HEK293 (cell line): ENCODE data around the gene PTPRN2.

Source experiments
- CTCF ChIA-PET: fragments of 350-600 bp; formaldehyde crosslinking; extraction: SDS; loops from one replicate; lab custom pipeline; 2021; ENCODE audit warnings: antibody characterized with exemption; lab: Yijun Ruan, JAX
- POLR2A ChIA-PET: fragments of 300-600 bp; formaldehyde crosslinking; extraction: SDS; loops from one replicate; lab custom pipeline; 2020; ENCODE audit warnings: antibody characterized with exemption, inconsistent platforms; lab: Yijun Ruan, JAX
- H3K27ac ChIP-seq: fragments of 200-500 bp; sonication (Bioruptor generic); 2 replicates; pipeline ENCODE4 v1.5.1; 2014; ENCODE audit warnings: low read depth, low read length, control low read depth, inconsistent platforms; ENCODE audit errors: extremely low read depth
- H3K36me3 ChIP-seq, 2 experiments: fragments of 200-500 bp in 1 of 2; sonication (Bioruptor generic) in 1 of 2; 1 replicate in 1 of 2; 2 replicates in 1 of 2; pipeline ENCODE4 v1.5.1; 2014 to 2017; ENCODE audit warnings: inconsistent platforms in 2 of 2, low read length in 2 of 2; ENCODE audit not compliant: control insufficient read depth in 2 of 2, insufficient read depth in 1 of 2
- H3K4me1 ChIP-seq: fragments of 200-500 bp; sonication (Bioruptor generic); 2 replicates; pipeline ENCODE4 v1.5.1; 2014; ENCODE audit warnings: mild to moderate bottlenecking, low read length, inconsistent platforms; ENCODE audit not compliant: control insufficient read depth, insufficient read depth
- H3K4me3 ChIP-seq: 2 replicates; pipeline ENCODE4 v1.5.1; 2011; ENCODE audit warnings: low read depth, mild to moderate bottlenecking, control low read depth, low read length, moderate library complexity
- H3K9me3 ChIP-seq: fragments of 200-500 bp; sonication (Bioruptor generic); 2 replicates; pipeline ENCODE4 v1.5.1; 2014; ENCODE audit warnings: low read depth, low read length, inconsistent platforms; ENCODE audit not compliant: control insufficient read depth, insufficient read depth
- BCL11A ChIP-seq: fragments of 450-650 bp; formaldehyde crosslinking; IDR thresholded peaks from 2 replicates; pipeline ENCODE4 v1.5.1; 2016; ENCODE audit warnings: low read depth, missing biosample characterization, missing genetic modification characterization
- HOXC10 ChIP-seq: sonication (generic); formaldehyde crosslinking; IDR thresholded peaks from 2 replicates; pipeline ENCODE4 v1.8.1; 2023; ENCODE audit warnings: mild to moderate bottlenecking, missing genetic modification reagents
- IKZF3 ChIP-seq: fragments of 450-650 bp; IDR thresholded peaks from 2 replicates; pipeline ENCODE4 v1.5.0; 2018; ENCODE audit warnings: missing biosample characterization, mild to moderate bottlenecking, missing genetic modification characterization, moderate library complexity
- KLF7 ChIP-seq: fragments of 450-650 bp; formaldehyde crosslinking; IDR thresholded peaks from 2 replicates; pipeline ENCODE4 v1.5.1; 2016; ENCODE audit warnings: missing biosample characterization, missing genetic modification characterization, borderline replicate concordance
- SETDB1 ChIP-seq: IDR thresholded peaks from one replicate; pipeline ENCODE4 v1.6.1; 2017; ENCODE audit warnings: mild to moderate bottlenecking, low read length, moderate library complexity, mixed read lengths; ENCODE audit not compliant: insufficient read length
- ZNF133 ChIP-seq: fragments of 450-650 bp; formaldehyde crosslinking; IDR thresholded peaks from 2 replicates; pipeline ENCODE4 v1.5.1; 2016; ENCODE audit warnings: missing biosample characterization, missing genetic modification characterization
- ZNF16 ChIP-seq: fragments of 450-650 bp; formaldehyde crosslinking; IDR thresholded peaks from 2 replicates; pipeline ENCODE4 v1.5.1; 2016; ENCODE audit warnings: low read depth, missing biosample characterization, missing genetic modification characterization
- ZNF19 ChIP-seq: fragments of 450-650 bp; formaldehyde crosslinking; IDR thresholded peaks from 2 replicates; pipeline ENCODE4; 2016; ENCODE audit warnings: missing biosample characterization, missing genetic modification characterization, low read depth
- ZNF416 ChIP-seq: fragments of 450-650 bp; formaldehyde crosslinking; IDR thresholded peaks from 2 replicates; pipeline ENCODE4 v1.5.1; 2016; ENCODE audit warnings: missing biosample characterization, missing genetic modification characterization
- ZNF433 ChIP-seq: fragments of 450-650 bp; formaldehyde crosslinking; IDR thresholded peaks from 2 replicates; pipeline ENCODE4 v1.5.1; 2016; ENCODE audit warnings: missing biosample characterization, missing genetic modification characterization, low read depth
- ZNF473 ChIP-seq: fragments of 450-650 bp; formaldehyde crosslinking; IDR thresholded peaks from 2 replicates; pipeline ENCODE4 v1.5.1; 2017; ENCODE audit warnings: missing biosample characterization, missing genetic modification characterization
- ZNF629 ChIP-seq: fragments of 450-650 bp; formaldehyde crosslinking; IDR thresholded peaks from 2 replicates; pipeline ENCODE4 v1.5.1; 2017; ENCODE audit warnings: missing biosample characterization, missing genetic modification characterization
- ZNF670 ChIP-seq: fragments of 450-650 bp; formaldehyde crosslinking; IDR thresholded peaks from 2 replicates; pipeline ENCODE4 v1.5.1; 2016; ENCODE audit warnings: missing biosample characterization, missing genetic modification characterization, low read depth
- ZNF747 ChIP-seq: fragments of 450-650 bp; formaldehyde crosslinking; IDR thresholded peaks from 2 replicates; pipeline ENCODE4 v1.5.1; 2016; ENCODE audit warnings: missing biosample characterization, missing genetic modification characterization
- ZNF837 ChIP-seq: fragments of 450-650 bp; formaldehyde crosslinking; IDR thresholded peaks from 2 replicates; pipeline ENCODE4 v1.5.1; 2016; ENCODE audit warnings: missing biosample characterization, missing genetic modification characterization
- TF ChIP-seq, protein P1 (sequence below): fragments of 450-650 bp; formaldehyde crosslinking; IDR thresholded peaks from 2 replicates; pipeline ENCODE4 v1.5.1; 2016; ENCODE audit warnings: missing biosample characterization, missing genetic modification characterization
- TF ChIP-seq, protein P2 (sequence below): fragments of 450-650 bp; formaldehyde crosslinking; IDR thresholded peaks from 2 replicates; pipeline ENCODE4 v1.5.1; 2016; ENCODE audit warnings: missing biosample characterization, missing genetic modification characterization

The PTPRN2 gene

DNA sequence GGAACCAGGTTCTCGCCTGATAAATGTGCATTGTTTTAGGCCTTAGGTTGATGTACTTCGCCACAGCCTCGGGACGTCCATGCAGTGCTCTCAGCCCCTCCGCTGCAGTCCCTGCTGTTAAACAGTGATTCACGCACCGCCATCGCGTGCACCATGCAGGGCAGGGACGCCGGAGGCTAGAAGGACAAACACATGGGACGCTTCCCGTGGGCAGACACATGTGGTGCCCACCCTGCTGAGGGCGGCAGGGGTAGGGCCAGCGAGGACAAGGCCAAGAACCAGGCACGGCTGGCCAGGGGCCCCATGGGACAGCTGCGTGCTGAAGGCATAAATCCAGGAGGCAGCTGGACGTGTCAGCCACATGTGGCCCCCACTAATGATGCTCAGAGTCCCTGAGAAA lies 394.7 kb downstream of the PTPRN2 start (continued):
- no peak for TF ChIP-seq ZNF19 (tag by site-specific recombination)
- TF ChIP-seq ZNF629: no peak
- TF ChIP-seq, protein P1, sequence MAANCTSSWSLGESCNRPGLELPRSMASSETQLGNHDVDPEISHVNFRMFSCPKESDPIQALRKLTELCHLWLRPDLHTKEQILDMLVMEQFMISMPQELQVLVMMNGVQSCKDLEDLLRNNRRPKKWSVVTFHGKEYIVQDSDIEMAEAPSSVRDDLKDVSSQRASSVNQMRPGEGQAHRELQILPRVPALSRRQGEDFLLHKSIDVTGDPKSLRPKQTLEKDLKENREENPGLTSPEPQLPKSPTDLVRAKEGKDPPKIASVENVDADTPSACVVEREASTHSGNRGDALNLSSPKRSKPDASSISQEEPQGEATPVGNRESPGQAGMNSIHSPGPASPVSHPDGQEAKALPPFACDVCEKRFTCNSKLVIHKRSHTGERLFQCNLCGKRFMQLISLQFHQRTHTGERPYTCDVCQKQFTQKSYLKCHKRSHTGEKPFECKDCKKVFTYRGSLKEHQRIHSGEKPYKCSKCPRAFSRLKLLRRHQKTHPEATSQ: no peak
- TF ChIP-seq ZNF473 (tag by site-specific recombination): no peak
- no peak for TF ChIP-seq ZNF133 (tag by site-specific recombination)
- TF ChIP-seq, all 188 proteins: peak for 0

- TF ChIP-seq, protein P1: no peak
- TF ChIP-seq ZNF747 (tag by site-specific recombination): no peak
- TF ChIP-seq BCL11A: no peak
- no peak for TF ChIP-seq IKZF3 (tag by site-specific recombination)
- no peak for TF ChIP-seq HOXC10
- TF ChIP-seq ZNF433 (tag by site-specific recombination): no peak
- Histone ChIP-seq H3K4me1 (no peaks in the 10 kb centered on the region), H3K9me3 (no peaks in the 10 kb centered on the region), H3K36me3 (no peaks in the 10 kb centered on the region), H3K27ac (no peak overlapping the region), H3K4me3 (no peak overlapping the region)
- ChIA-PET POLR2A (no interaction called here), CTCF (no interaction called here)
Measured at GRCh38 chr7:158192184-158192835, 395.3 kb downstream of the PTPRN2 start.

DNA sequence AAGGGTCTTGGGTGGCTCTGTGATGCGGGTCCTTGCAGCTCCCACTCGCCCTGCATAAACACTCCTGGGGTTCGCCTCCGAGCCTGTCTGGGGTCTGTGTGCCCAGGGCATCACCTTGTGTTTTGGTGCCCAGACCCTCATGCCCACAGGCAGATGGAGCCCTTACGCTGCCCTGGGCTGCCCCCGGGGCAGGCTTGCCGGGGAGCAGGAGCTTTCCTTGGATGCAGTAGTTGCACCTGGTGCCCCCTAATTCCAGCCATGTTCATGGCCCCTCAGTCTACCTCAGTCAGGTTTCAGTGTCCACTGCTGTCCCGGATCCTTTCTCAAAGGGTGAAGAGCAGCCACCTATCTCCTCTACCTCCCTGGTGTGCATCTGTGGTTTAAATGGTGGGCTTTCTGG lies 396.0 kb downstream of the PTPRN2 start:
- POLR2A ChIA-PET: no interaction called here
- H3K9me3 ChIP-seq: no peaks in the 10 kb centered on the region

DNA sequence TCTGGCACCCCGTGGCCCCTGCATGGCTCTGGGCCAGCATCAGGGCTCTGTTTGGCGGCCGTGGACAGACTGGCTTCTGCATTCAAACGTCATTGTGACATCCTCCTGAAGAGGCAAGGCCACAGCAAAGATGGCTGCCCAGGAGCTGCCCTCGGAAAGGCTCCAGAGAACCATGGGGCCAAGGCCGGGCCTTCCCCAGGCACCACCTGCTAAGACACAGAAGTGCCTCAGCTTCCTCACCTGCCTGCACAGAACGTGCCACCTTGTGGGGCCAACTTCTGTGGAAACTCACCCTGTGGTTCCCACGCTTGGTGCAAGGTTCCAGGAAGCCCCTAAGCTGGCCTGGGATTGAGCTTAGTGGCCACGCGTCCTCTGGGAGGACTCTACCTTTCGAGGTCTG lies 396.9 kb downstream of the PTPRN2 start:
- Histone ChIP-seq H3K36me3 (no peaks in the 10 kb centered on the region), H3K4me3 (no peak overlapping the region), H3K27ac (no peak overlapping the region), H3K9me3 (no peaks in the 10 kb centered on the region), H3K4me1 (no peaks in the 10 kb centered on the region)
- ChIA-PET POLR2A (no interaction called here), CTCF (no interaction called here)
- TF ChIP-seq, protein P2, sequence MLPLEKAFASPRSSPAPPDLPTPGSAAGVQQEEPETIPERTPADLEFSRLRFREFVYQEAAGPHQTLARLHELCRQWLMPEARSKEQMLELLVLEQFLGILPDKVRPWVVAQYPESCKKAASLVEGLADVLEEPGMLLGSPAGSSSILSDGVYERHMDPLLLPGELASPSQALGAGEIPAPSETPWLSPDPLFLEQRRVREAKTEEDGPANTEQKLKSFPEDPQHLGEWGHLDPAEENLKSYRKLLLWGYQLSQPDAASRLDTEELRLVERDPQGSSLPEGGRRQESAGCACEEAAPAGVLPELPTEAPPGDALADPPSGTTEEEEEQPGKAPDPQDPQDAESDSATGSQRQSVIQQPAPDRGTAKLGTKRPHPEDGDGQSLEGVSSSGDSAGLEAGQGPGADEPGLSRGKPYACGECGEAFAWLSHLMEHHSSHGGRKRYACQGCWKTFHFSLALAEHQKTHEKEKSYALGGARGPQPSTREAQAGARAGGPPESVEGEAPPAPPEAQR (tag by site-specific recombination): no peak

More for the DNA sequence above, 396.0 kb downstream of the PTPRN2 start:
- H3K27ac ChIP-seq: no peak overlapping the region
- TF ChIP-seq ZNF416 (tag by site-specific recombination) (no peak), ZNF837 (tag by site-specific recombination) (no peak)
- TF ChIP-seq, all 188 proteins: peak for 0
- H3K36me3 ChIP-seq: no peaks in the 10 kb centered on the region
- CTCF ChIA-PET: no interaction called here
- H3K4me1 ChIP-seq: no peaks in the 10 kb centered on the region
- no peak overlapping the region for H3K4me3 ChIP-seq

DNA sequence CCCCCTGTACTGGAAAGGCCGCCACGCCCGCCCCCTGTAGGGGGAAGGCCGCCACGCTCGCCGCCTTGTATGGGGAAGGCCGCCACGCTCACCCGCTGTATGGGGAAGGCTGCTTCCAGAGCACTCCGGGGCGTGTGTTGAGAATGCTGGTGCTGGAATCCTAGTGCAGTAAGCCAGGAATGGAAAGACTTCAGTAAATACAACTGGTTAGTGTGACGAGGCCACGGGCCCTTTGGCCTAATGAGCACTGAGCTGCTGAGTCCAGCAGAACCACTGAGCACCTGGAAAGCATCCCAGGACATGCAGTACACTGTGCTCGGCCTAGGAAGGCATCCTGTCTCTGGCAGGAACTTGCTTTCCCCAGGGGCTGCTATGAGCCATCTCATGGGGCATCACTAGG lies 398.9 kb downstream of the PTPRN2 start:
- H3K4me1 ChIP-seq: no peaks in the 10 kb centered on the region
- H3K36me3 ChIP-seq: no peaks in the 10 kb centered on the region
- no peak overlapping the region for H3K27ac ChIP-seq
- ChIA-PET CTCF (no interaction called here), POLR2A (no interaction called here)
- H3K4me3 ChIP-seq: no peak overlapping the region
- H3K9me3 ChIP-seq: no peaks in the 10 kb centered on the region
- no peak for TF ChIP-seq KLF7 (tag by site-specific recombination)
- TF ChIP-seq ZNF670 (tag by site-specific recombination): no peak
- TF ChIP-seq ZNF16 (tag by site-specific recombination): no peak
- TF ChIP-seq SETDB1: no peak
